HG03045 (cell line): ENCODE data around the gene GMPR.

Experiments
- ATAC-seq: cut with Tn5 transposase; IDR thresholded peaks from one replicate; pipeline ENCODE4 v1.9.1; 2021; ENCODE audit warnings: mild to moderate bottlenecking, moderate library complexity; ENCODE audit not compliant: unreplicated experiment

GMPR gene

GRCh38 chr6:16270178-16270794 is 31.9 kb downstream of the GMPR start:
- ATAC-seq = no peak

DNA sequence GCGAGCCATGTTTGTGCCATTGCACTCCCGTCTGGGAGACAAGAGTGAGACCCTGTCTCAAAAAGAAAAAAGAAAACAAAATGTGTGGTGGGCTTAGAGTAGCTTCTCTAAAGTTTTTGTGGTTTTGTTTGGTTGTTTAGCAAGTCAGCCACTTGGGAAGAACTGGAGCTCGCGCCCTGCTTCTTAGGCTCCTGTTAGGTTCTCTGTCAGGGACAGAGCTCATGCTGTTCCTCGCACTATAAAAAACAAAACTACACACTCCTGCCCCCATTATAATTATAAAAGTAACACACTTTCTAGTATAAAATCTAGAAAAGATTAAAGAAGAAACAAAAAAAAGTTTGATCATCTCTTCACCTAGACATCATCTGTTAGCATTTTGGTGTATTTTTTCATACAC is 33.0 kb downstream of the GMPR start:
- ATAC-seq = no peak

DNA sequence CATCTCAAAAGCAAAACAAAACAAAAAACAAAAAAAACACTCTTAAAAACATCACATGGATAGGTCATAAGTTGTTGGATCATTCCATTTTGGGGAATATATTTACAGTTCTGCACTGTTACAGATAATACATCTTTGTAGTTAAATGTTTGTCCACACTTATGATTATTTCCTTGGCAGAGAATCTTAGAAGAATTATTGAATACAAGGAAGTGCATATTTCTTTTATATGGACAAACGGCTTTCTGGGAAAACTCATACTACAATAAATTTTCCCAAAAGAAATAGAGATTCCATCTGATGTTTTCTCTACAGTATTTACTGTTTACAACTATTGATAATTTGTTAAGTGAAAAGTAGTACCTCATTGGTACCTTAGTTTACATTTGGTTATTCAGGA is 33.8 kb downstream of the GMPR start:
- ATAC-seq = no peak

DNA sequence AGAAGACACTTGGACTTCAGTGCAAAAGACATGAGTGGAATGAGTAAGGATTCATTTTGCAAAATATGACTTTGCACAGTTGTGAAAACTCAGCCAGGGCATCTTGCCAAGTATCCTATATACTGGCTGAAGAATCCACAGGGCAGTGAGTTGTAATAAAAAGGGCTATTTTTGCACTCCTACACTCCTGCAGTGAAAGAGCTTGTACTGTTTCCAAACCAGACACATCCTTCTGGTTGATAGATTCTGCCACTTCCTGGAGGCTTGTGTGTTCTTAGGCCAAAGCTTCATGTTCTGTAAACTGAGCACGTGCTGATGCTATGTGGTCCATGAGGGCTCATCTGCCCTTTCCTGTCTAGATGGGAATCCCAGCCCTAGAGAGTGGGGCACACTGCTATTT is 34.9 kb downstream of the GMPR start:
- ATAC-seq = no peak

DNA sequence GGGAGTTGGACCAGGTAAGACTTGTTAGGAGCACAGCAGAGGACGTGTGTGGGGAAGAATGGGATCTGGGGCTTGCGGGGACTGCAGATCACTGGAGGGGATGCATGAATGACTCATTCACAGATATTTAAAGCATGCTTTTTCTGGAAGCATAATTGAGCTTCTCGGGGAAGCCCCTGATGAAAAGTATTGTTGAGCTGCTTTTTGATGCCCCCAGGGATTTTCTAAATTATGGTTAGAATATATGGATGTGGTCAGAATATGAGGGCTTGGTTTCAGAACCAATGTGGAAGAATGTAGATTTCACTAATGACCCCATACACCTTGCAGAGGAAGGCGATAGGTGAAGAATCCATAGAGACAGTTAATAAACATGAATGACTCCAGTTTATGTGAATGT is 36.1 kb downstream of the GMPR start:
- ATAC-seq = no peak

- ATAC-seq = no peak
Observed at GRCh38 chr6:16274885-16275589, 36.6 kb downstream of the GMPR start.

GRCh38 chr6:16277101-16277981 is 39.0 kb downstream of the GMPR start:
- no peak for ATAC-seq

DNA sequence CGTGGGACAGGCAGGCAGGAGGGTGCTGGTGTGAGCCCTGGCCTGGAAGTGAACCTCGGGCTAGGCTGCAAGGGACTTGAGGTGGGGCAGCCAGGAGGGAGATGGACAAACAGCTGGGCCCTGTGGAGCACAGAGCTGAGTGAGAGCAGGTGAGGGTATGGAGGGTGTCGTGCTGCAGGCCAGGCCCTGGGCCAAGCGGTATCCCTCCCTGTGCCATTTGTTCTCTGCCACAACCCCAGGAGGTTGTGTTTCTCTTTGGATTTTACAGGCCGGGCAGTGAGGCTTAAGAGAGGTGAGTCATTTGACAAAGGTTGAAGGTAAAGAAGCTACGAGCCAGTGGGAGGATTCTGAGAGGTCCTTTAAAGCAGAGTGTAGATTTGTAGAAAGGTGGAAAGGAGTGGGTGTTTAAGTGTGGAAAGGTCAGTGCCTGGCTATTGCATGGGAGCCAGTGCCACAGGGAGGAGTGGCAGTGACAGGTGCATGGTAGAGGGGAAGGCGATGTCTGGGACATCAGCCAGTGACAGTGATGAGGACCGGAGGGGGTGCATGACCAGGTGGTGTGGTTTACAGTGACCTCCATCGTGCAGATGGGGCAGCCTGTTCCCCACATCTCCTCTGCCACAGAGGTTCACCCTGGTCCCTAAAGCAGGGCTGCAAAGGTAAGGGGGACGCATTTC is 39.8 kb downstream of the GMPR start:
- ATAC-seq = no peak

GRCh38 chr6:16278750-16279149 is 40.4 kb downstream of the GMPR start:
- ATAC-seq = no peak

GRCh38 chr6:16279243-16279642 is 40.9 kb downstream of the GMPR start:
- no peak for ATAC-seq

DNA sequence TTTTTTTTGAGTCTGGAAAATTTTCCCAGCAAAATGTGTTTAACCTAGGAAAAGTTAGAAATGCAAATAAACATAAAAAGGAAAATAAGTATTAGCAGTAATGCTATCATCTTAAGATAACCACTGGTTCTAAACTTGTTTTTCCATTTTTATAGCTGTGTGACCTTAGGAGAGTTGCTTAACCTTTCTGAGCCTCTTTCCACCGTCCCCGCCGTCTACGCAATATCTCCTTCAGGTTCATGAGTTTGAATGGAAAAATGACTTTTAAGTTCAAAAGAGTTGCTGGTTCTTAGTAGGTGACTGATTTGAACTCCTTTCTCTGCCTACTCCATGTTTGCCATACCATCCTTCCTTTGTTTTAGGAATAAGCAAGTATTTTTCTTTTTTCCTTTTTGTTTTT is 44.0 kb downstream of the GMPR start:
- ATAC-seq = no peak

DNA sequence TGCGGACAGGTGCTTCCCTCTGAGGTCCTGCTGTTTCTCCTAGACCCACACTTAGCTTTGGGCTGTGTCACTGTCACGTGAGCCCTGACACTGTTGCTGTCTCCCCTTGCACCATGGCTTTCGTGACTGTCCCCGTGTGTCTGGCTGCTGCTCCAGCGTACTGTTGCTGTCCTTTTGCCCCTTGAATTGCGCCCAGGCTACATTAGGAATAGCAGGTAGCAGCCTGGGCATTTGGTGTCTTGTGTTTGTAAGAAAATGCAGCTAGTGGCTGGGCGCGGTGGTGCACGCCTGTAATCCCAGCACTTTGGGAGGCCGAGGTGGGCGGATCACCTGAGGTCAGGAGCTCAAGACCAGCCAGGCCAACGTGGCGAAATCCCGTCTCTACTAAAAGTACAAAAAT is 46.1 kb downstream of the GMPR start:
- no peak for ATAC-seq

DNA sequence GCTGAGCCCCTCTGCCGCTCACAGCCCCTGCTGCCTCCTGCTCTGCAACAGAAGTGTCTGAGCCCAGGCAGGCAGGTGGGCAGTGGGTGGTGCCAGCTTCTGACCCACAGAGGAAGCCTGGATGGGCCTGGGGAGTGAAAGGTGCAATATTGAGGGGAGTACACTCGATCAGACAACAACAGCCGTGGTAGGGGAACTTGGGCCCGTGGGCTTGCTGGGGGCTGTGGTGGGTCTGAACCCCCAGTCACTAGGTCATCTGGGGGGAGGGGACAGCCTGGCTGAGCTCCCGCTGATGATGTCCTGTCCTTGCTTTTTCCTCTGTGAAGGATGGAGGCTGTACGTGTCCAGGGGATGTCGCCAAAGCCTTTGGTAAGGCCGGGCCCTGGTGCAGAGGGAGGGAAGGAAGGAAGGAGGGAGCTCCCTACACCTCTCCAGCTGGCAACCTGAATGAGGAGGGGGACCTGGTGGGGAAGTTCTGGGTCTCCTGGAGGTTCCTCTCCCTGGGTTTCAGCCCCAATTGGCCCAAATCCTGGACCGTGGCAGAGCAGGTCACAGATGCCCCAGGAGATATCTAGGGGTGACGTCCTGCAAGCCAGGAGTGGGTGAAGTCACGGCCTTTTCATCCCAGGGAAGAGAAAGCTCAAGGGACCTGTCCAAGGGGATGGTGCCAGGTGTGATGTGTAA is 47.2 kb downstream of the GMPR start:
- ATAC-seq = no peak

DNA sequence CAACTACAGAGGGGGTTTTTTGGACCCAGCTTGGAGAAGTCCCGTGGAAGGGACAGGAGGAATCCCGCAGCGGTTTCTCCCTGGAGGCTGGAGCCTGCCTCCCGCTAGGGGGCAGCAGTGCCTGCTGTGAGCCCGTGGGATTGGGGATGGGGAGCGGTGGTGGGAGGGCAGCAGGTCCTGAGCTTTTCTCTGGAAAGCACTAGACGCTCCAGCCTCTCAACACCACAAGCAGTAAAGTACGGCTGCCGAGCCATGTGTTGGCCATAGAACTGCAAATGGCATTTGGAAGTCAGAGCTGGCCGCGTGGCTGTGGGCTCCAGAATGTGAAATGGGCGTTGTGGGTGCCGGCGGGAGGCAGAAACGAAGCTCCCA is 47.8 kb downstream of the GMPR start:
- ATAC-seq = no peak

DNA sequence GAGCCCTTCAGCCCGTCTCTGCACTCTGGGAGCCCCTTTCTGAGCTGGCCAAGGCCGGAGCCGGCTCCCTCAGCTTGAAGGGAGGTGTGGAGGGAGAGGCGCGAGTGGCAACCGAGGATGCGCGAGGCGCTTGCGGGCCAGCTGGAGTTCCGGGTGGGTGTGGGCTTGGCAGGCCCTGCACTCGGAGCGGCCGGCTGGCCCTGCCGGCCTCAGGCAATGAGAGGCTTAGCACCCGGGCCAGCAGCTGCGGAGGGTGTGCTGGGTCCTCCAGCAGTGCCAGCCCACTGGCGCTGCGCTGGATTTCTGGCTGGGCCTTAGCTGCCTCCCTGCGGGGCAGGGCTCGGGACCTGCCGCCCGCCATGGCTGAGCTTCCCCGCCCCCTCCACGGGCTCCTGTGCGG is 49.8 kb downstream of the GMPR start:
- no peak for ATAC-seq

DNA sequence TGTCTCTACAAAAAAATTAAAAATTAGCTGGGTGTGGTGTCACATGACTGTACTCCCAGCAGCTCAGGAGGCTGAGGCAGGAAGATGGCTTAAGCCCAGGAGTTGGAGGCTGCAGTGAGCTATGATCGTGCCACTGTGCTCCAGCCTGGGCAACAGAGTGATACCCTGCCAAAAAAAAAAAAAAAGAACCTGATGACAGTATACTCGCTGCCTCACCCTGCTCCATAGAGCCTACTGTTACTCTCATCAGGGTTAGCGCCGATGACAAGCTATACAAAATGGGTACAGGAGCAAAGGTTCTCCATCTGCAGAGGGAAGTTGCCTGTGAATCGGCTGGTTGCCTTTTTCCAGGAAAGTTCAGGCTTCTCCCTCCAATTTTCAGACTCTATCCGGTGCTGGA is 53.4 kb downstream of the GMPR start:
- no peak for ATAC-seq

DNA sequence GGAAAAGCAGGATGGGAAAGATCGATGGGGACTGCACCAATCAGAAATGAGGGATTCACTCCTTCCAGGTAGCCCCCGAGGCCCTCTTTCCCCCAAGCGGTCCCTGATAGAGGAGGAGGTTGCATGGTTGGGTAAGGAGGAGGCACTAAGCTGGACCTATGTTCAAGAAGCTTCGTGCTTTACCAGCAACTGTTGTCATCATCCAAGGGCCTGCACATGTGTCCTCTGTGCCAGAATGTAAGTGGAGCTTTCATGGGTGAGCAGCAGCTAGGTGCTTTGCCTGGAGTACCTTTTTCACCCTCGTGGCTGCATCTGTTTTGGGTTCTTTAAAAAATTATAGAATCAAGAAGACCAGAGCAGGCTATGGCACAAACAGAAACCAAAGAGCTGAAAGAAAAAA is 54.0 kb downstream of the GMPR start:
- no peak for ATAC-seq

DNA sequence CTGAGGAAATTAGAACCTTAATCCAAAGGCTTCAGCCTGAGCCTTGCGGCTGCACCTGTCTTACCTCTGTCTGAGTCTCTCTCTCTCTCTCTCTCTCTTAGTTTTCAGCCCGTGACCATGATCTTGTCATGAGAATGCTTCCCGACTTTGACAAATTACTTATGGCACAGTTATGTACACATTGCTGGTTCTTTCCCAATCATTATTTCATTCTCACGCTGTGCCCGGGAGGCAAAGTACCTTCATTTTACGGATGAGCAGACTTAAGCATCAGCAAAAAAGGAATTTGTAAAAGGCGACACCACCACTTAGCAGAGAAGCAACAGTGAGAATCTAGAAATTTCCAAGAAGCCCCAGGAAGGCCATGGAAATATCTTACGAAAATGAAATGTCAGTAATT is 54.6 kb downstream of the GMPR start:
- ATAC-seq = no peak

- ATAC-seq = no peak
Observed at GRCh38 chr6:16294371-16294770, 56.0 kb downstream of the GMPR start.

DNA sequence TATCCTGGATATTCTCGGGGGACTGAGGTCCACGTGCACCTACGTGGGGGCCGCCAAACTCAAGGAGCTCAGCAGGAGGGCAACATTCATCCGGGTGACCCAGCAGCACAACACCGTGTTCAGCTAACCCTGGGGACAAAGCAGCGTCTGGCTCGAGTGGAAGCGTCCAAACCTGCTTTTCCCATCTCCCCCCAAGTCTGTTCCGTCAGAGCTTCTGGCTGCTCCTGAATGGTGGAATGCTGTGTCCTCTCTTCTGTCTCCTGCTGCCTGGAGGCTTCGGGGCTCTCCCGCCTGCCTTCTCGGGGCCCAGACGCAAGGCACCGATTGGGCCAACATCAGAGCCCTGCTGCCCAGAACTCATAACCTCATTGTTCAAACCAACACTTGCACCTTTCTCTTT is 56.7 kb downstream of the GMPR start:
- ATAC-seq = no peak

GRCh38 chr6:16295471-16295870 is 57.1 kb downstream of the GMPR start:
- no peak for ATAC-seq
